GM12878 (cell line): ENCODE data around the gene TTF2. TPM values are rescaled to one million over a fixed set of nuclear protein-coding genes. Genes with fewer than 3 reads are reported as not detected.

Experiments
- ATAC-seq: fragments of 200-7000 bp; cut with Tn5 transposase; 3 replicates; pipeline ENCODE4 v1.9.1; 2020; ENCODE audit warnings: mild to moderate bottlenecking, moderate library complexity
- BruUV-seq: library from RNA; stranded (reverse); fragments of 400-500 nt; replicated peaks from 2 replicates; lab custom pipeline; 2021; lab: Mats Ljungman, UMichigan
- CTCF ChIA-PET: fragments of 300-600 bp; sonication (Branson Sonifier 250); formaldehyde crosslinking; extraction: SDS; loops from one replicate; lab custom pipeline; 2021; ENCODE audit warnings: inconsistent platforms; lab: Yijun Ruan, JAX
- POLR2A ChIA-PET: fragments of 350-600 bp; formaldehyde crosslinking; extraction: SDS; loops from one replicate; lab custom pipeline; 2021; ENCODE audit warnings: inconsistent platforms; lab: Charles Lee
- RAD21 ChIA-PET: fragments of 300-600 bp; sonication (Branson Sonifier 250); formaldehyde crosslinking; loops from one replicate; lab custom pipeline; 2023; ENCODE audit warnings: antibody characterized with exemption; ENCODE audit not compliant: unreplicated experiment; lab: Charles Lee
- SMC1A ChIA-PET: fragments of 300-600 bp; sonication (Branson Sonifier 250); formaldehyde crosslinking; loops from one replicate; lab custom pipeline; 2023; ENCODE audit not compliant: unreplicated experiment, uncharacterized antibody; lab: Charles Lee
- DNase-seq: peaks from one replicate; pipeline ENCODE4 v3.0.0-alpha.2; 2011; ENCODE audit warnings: low read depth, low spot score
- FAIRE-seq: peaks from 3 replicates; lab custom pipeline; 2011; peaks lifted over from hg19 to GRCh38; lab: Jason Lieb, UNC
- H2AFZ ChIP-seq: 2 replicates; pipeline ENCODE4 v1.6.0; 2011; ENCODE audit warnings: low read depth, low read length, control low read depth; ENCODE audit not compliant: control insufficient read depth
- H3K27ac ChIP-seq: 2 replicates; pipeline ENCODE4 v1.5.1; 2011; ENCODE audit warnings: control low read depth; ENCODE audit not compliant: control insufficient read depth, insufficient read depth
- H3K27me3 ChIP-seq, 2 experiments: replicated peaks in 1 of 2; 2 replicates each; pipeline versions ENCODE4 v1.6.0 to v1.6.1; 2011; ENCODE audit warnings: low read length in 1 of 2; ENCODE audit not compliant: control insufficient read depth in 2 of 2, insufficient read depth in 2 of 2
- H3K36me3 ChIP-seq, 2 experiments: 2 replicates each; pipeline ENCODE4 v1.5.1; 2011; ENCODE audit warnings: low read length in 1 of 2; ENCODE audit not compliant: control insufficient read depth in 2 of 2, insufficient read depth in 2 of 2
- H3K4me1 ChIP-seq: 2 replicates; pipeline ENCODE4 v1.6.1; 2011; ENCODE audit warnings: mild to moderate bottlenecking, low read length, moderate library complexity, mixed read lengths; ENCODE audit not compliant: control insufficient read depth, insufficient read depth
- H3K4me2 ChIP-seq: 2 replicates; pipeline ENCODE4 v1.6.0; 2011; ENCODE audit warnings: control low read depth; ENCODE audit not compliant: control insufficient read depth, insufficient read depth
- H3K4me3 ChIP-seq: fragments of 200-600 bp; sonication (generic); 2 replicates; pipeline ENCODE4 v1.5.1; 2016
- H3K79me2 ChIP-seq: 2 replicates; pipeline ENCODE4 v1.6.0; 2011; ENCODE audit warnings: low read length; ENCODE audit not compliant: control insufficient read depth, insufficient read depth
- H3K9ac ChIP-seq: 2 replicates; pipeline ENCODE4 v1.8.0; 2011; ENCODE audit warnings: low read length, control low read depth, mixed read lengths; ENCODE audit not compliant: control insufficient read depth, insufficient read depth
- H3K9me3 ChIP-seq: replicated peaks from 3 replicates; pipeline ENCODE4 v1.5.1; 2011; ENCODE audit warnings: mild to moderate bottlenecking, low read length; ENCODE audit not compliant: control insufficient read depth, insufficient read depth
- H4K20me1 ChIP-seq: 2 replicates; pipeline ENCODE4 v1.6.0; 2011; ENCODE audit not compliant: control insufficient read depth, insufficient read depth
- BACH1 ChIP-seq: fragments of 450-650 bp; IDR thresholded peaks from 2 replicates; pipeline ENCODE4 v1.6.1; 2017; ENCODE audit warnings: mild to moderate bottlenecking, borderline replicate concordance
- CBX3 ChIP-seq: fragments of 200-600 bp; sonication (generic); IDR thresholded peaks from 2 replicates; pipeline ENCODE4 v1.6.1; 2016; ENCODE audit warnings: low read depth, borderline replicate concordance
- HDAC6 ChIP-seq: fragments of 200-600 bp; sonication (generic); IDR thresholded peaks from one replicate; pipeline ENCODE4 v1.8.0; 2017; ENCODE audit warnings: antibody characterized with exemption; ENCODE audit not compliant: unreplicated experiment
- KDM1A ChIP-seq: fragments of 200-600 bp; sonication (generic); IDR thresholded peaks from 2 replicates; pipeline ENCODE4 v1.6.1; 2016; ENCODE audit warnings: borderline replicate concordance
- NFXL1 ChIP-seq: fragments of 450-650 bp; IDR thresholded peaks from 2 replicates; pipeline ENCODE4 v1.6.1; 2017; ENCODE audit warnings: antibody characterized with exemption, mild to moderate bottlenecking, borderline replicate concordance
- NR2C2 ChIP-seq: IDR thresholded peaks from 2 replicates; pipeline ENCODE4 v1.6.1; 2011; ENCODE audit warnings: borderline replicate concordance, low read depth; ENCODE audit not compliant: control insufficient read depth, insufficient read length
- RB1 ChIP-seq: fragments of 450-650 bp; formaldehyde crosslinking; IDR thresholded peaks from 2 replicates; pipeline ENCODE4 v1.6.1; 2017; ENCODE audit warnings: mild to moderate bottlenecking, borderline replicate concordance
- RFX5 ChIP-seq: IDR thresholded peaks from 2 replicates; pipeline ENCODE4 v1.6.1; 2011; ENCODE audit warnings: low read depth, low read length, improper control_type of control experiment
- SIX5 ChIP-seq: IDR thresholded peaks from 2 replicates; pipeline ENCODE4 v1.6.1; 2011; ENCODE audit warnings: mild to moderate bottlenecking, low read depth, low read length, moderate library complexity; ENCODE audit not compliant: severe bottlenecking
- SMARCA5 ChIP-seq: fragments of 450-650 bp; IDR thresholded peaks from 2 replicates; pipeline ENCODE4 v1.6.1; 2017; ENCODE audit warnings: mild to moderate bottlenecking
- STAT1 ChIP-seq: fragments of 450-650 bp; conservative IDR thresholded peaks from 2 replicates; pipeline ENCODE4 v1.6.1; 2014; ENCODE audit warnings: antibody characterized with exemption, mild to moderate bottlenecking
- ZNF622 ChIP-seq: fragments of 450-650 bp; IDR thresholded peaks from 2 replicates; pipeline ENCODE4 v1.6.1; 2017; ENCODE audit warnings: mild to moderate bottlenecking, inconsistent platforms
- WGBS: methylation state at CpG from one replicate; pipeline ENCODE4 v1.1.6; 2016; ENCODE audit warnings: low lambda C conversion rate; ENCODE audit not compliant: insufficient replicate concordance, insufficient coverage; ENCODE audit errors: missing lambda C conversion rate; 5-methylcytosine and 5-hydroxymethylcytosine counted together
- in situ Hi-C: fragments of 300-500 bp; cut with MboI; formaldehyde crosslinking; loops from 9 replicates; pipeline ENCODE4 v1.14.3; 2018; ENCODE audit warnings: mixed read lengths
- intact Hi-C: fragments of 100-400 bp; cut with micrococcal nuclease; formaldehyde crosslinking; loops from one replicate; pipeline ENCODE4 v1.14.2; 2022; ENCODE audit not compliant: unreplicated experiment
- polyA plus RNA-seq, 11 experiments: library from polyadenylated mRNA; depleted of rRNA in 4 of 11; unstranded in 6 of 11; stranded (reverse) in 5 of 11; fragments of >200 nt; fragmentation: Nextera tagmentation in 4 of 11; fragmentation: Illumina TruSeq in 1 of 11; extraction: Ambion mirVana in 4 of 11; extraction: Trizol in 1 of 11; gene quantifications; 1 replicate in 1 of 11; 2 replicates in 10 of 11; pipeline versions ENCODE4 v1.2.1 to v1.2.3, GENCODE V29; 2011 to 2016; ENCODE audit warnings: inconsistent platforms in 2 of 11, missing spikeins in 2 of 11, low read depth in 1 of 11
- total RNA-seq, 4 experiments: library from RNA; depleted of rRNA in 3 of 4; stranded (reverse); fragments of >200 nt in 3 of 4; fragmentation: Illumina TruSeq in 1 of 4; extraction: Trizol in 1 of 4; gene quantifications; 2 replicates each; pipeline versions ENCODE4 v1.2.1 to v1.2.3, GENCODE V29; 2013 to 2021
- TF ChIP-seq, protein P1 (sequence below): fragments of 450-650 bp; IDR thresholded peaks from 2 replicates; pipeline ENCODE4 v1.6.1; 2016; ENCODE audit warnings: mild to moderate bottlenecking, moderate library complexity, borderline replicate concordance

The TTF2 gene
- total and polyA plus RNA-seq, 10 of the 15 experiments (the other 5 are each of a cell fraction or from before 2014, with no cell fraction given): 17.7 to 134 (median 78.2) TPM

DNA sequence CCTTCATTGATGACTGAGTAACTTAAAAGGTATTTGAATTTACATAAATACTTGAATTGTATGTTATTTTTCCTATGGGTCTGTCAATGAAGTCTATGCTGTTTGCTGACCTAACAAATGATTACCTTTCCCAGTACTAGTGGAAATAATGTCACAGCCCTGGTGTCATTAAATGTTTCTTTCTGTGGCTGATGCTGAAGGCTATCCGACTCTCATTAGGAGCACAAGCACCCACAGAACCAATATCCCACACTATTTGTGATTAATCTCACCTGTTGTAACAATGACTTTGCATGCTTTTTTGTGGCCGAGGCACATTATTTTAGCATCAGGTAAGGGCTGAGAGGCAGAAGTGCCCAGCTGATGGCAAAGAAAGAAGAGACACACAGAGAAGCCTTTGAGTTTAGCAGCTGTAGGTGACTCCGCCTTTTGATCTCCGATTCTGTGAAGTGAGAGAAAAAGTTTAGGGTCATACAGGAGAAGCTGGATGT, 87.3 kb downstream of the TTF2 start:
- no peak for FAIRE-seq
- ChIA-PET SMC1A (no interaction called here), RAD21 (no interaction called here), CTCF (interaction anchor here (1.3 kb wide), 1 partner anchor 19 kb away, joined by 6 read pairs; no protein-coding TSS in a partner anchor), POLR2A (interaction anchor here (0.6 kb wide), 1 partner anchor 109 kb away, joined by 3 read pairs; no protein-coding TSS in a partner anchor)
- WGBS: 73% methylated on average over 4 of the region's 4 CpGs
- Histone ChIP-seq H2AFZ (no peak overlapping the region), H3K27ac (no peak overlapping the region), H3K9ac (no peak overlapping the region), H3K9me3 (no peaks in the 10 kb centered on the region; the same call in 1 of the 3 replicates), H3K79me2 (no peaks in the 10 kb centered on the region), H4K20me1 (no peaks in the 10 kb centered on the region), H3K4me1 (no peaks in the 10 kb centered on the region), H3K4me2 (no peak overlapping the region), H3K27me3 (peaks cover 0 to 3% of the 10 kb centered on the region in 2 experiments; a peak in 1 of 4 replicates), H3K36me3 (no peaks in the 10 kb centered on the region), H3K4me3 (no peak overlapping the region)
- no peak for ATAC-seq
- no TSS peak for BruUV-seq
- in situ Hi-C loops: no loop called here
- TF ChIP-seq STAT1 (no peak), NFXL1 (no peak), SIX5 (no peak), CBX3 (no peak), ZNF622 (no peak), RFX5 (no peak), RB1 (no peak), SMARCA5 (no peak), HDAC6 (no peak), BACH1 (no peak), NR2C2 (no peak), KDM1A (no peak)
- TF ChIP-seq, protein P1, sequence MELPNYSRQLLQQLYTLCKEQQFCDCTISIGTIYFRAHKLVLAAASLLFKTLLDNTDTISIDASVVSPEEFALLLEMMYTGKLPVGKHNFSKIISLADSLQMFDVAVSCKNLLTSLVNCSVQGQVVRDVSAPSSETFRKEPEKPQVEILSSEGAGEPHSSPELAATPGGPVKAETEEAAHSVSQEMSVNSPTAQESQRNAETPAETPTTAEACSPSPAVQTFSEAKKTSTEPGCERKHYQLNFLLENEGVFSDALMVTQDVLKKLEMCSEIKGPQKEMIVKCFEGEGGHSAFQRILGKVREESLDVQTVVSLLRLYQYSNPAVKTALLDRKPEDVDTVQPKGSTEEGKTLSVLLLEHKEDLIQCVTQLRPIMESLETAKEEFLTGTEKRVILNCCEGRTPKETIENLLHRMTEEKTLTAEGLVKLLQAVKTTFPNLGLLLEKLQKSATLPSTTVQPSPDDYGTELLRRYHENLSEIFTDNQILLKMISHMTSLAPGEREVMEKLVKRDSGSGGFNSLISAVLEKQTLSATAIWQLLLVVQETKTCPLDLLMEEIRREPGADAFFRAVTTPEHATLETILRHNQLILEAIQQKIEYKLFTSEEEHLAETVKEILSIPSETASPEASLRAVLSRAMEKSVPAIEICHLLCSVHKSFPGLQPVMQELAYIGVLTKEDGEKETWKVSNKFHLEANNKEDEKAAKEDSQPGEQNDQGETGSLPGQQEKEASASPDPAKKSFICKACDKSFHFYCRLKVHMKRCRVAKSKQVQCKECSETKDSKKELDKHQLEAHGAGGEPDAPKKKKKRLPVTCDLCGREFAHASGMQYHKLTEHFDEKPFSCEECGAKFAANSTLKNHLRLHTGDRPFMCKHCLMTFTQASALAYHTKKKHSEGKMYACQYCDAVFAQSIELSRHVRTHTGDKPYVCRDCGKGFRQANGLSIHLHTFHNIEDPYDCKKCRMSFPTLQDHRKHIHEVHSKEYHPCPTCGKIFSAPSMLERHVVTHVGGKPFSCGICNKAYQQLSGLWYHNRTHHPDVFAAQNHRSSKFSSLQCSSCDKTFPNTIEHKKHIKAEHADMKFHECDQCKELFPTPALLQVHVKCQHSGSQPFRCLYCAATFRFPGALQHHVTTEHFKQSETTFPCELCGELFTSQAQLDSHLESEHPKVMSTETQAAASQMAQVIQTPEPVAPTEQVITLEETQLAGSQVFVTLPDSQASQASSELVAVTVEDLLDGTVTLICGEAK: no peak
- intact Hi-C loops: no loop called here
- no peak for DNase-seq
